H1 (cell line): ENCODE measurements around the gene SPINT1. TPM values are rescaled to one million over a fixed set of nuclear protein-coding genes. Genes with fewer than 3 reads are reported as not detected.

Experiments
- CTCF ChIA-PET: fragments of 300-600 bp; sonication (Branson Sonifier 250); formaldehyde crosslinking; loops from one replicate; lab custom pipeline; 2021; ENCODE audit not compliant: partially characterized antibody; lab: Charles Lee
- POLR2A ChIA-PET: fragments of 300-600 bp; sonication (Branson Sonifier 250); formaldehyde crosslinking; loops from one replicate; lab custom pipeline; 2021; ENCODE audit warnings: inconsistent platforms; ENCODE audit not compliant: partially characterized antibody; lab: Charles Lee
- DNase-seq, 2 experiments: peaks; one replicate each; pipeline versions ENCODE4 v3.0.0 to v3.0.0-alpha.2; 2010 to 2022; ENCODE audit warnings: low spot score in 2 of 2, low read depth in 1 of 2, mixed read lengths in 1 of 2
- FAIRE-seq: peaks from 2 replicates; lab custom pipeline; 2011; peaks lifted over from hg19 to GRCh38; lab: Jason Lieb, UNC
- H2AFZ ChIP-seq: 2 replicates; pipeline ENCODE4 v1.8.1; 2012; ENCODE audit warnings: low read length, inconsistent platforms
- H2AK5ac ChIP-seq: 2 replicates; pipeline ENCODE4 v1.6.1; 2013; ENCODE audit warnings: low read depth, low read length
- H2BK120ac ChIP-seq: replicated peaks from 2 replicates; pipeline ENCODE3; 2013; ENCODE audit warnings: low read depth, low read length, inconsistent platforms
- H2BK12ac ChIP-seq: 2 replicates; pipeline ENCODE4 v1.6.1; 2013; ENCODE audit warnings: low read depth, low read length
- H2BK15ac ChIP-seq: 2 replicates; pipeline ENCODE4 v1.6.1; 2013; ENCODE audit warnings: low read length
- H2BK20ac ChIP-seq: 2 replicates; pipeline ENCODE4 v1.6.1; 2013; ENCODE audit warnings: low read length
- H2BK5ac ChIP-seq: 2 replicates; pipeline ENCODE4 v1.6.1; 2013; ENCODE audit warnings: low read depth, low read length
- H3K14ac ChIP-seq: 2 replicates; pipeline ENCODE4 v1.6.1; 2013; ENCODE audit warnings: inconsistent platforms; ENCODE audit not compliant: insufficient read length
- H3K18ac ChIP-seq: 2 replicates; pipeline ENCODE4 v1.6.1; 2013; ENCODE audit warnings: low read length; ENCODE audit errors: extremely low read depth
- H3K23ac ChIP-seq: 2 replicates; pipeline ENCODE4 v1.6.1; 2013; ENCODE audit warnings: inconsistent platforms; ENCODE audit not compliant: insufficient read length
- H3K23me2 ChIP-seq: 2 replicates; pipeline ENCODE4 v1.6.1; 2013; ENCODE audit warnings: low read depth, low read length
- H3K27ac ChIP-seq: 2 replicates; pipeline ENCODE4 v1.6.1; 2011; ENCODE audit warnings: low read depth, low read length, inconsistent platforms
- H3K27me3 ChIP-seq, 4 experiments: replicated peaks in 1 of 4; 1 replicate in 1 of 4; 2 replicates in 3 of 4; pipeline versions ENCODE4 v1.6.1 to v1.8.1; 2011 to 2013; ENCODE audit warnings: low read length in 3 of 4, mild to moderate bottlenecking in 3 of 4, inconsistent platforms in 2 of 4, mixed read lengths in 2 of 4, moderate library complexity in 1 of 4; ENCODE audit not compliant: control insufficient read depth in 3 of 4, insufficient read depth in 3 of 4; ENCODE audit errors: extremely low read depth in 1 of 4
- H3K36me3 ChIP-seq, 4 experiments: 2 replicates each; pipeline versions ENCODE4 v1.6.1 to v1.8.1; 2011 to 2013; ENCODE audit warnings: mild to moderate bottlenecking in 4 of 4, low read length in 3 of 4, moderate library complexity in 2 of 4, control low read depth in 1 of 4, inconsistent platforms in 1 of 4; ENCODE audit not compliant: insufficient read depth in 4 of 4, control insufficient read depth in 2 of 4
- H3K4ac ChIP-seq: replicated peaks from 2 replicates; pipeline ENCODE3; 2013; ENCODE audit warnings: low read length, low read depth, mixed read lengths, inconsistent platforms; ENCODE audit not compliant: insufficient read length
- H3K4me1 ChIP-seq, 4 experiments: replicated peaks in 1 of 4; 1 replicate in 1 of 4; 2 replicates in 3 of 4; pipeline versions ENCODE4 v1.6.1 to v1.8.1; 2011 to 2013; ENCODE audit warnings: low read length in 3 of 4, inconsistent platforms in 2 of 4, mixed read lengths in 1 of 4; ENCODE audit not compliant: insufficient read depth in 4 of 4, control insufficient read depth in 3 of 4
- H3K4me2 ChIP-seq, 2 experiments: 2 replicates each; pipeline versions ENCODE4 v1.6.1 to v1.8.1; 2011 to 2013; ENCODE audit warnings: low read depth in 2 of 2, low read length in 2 of 2, control low read depth in 1 of 2, inconsistent platforms in 1 of 2, mild to moderate bottlenecking in 1 of 2; ENCODE audit not compliant: insufficient read depth in 1 of 2
- H3K4me3 ChIP-seq, 4 experiments: fragments of 200-600, 300-600 bp in 1 of 4; sonication (generic), shearing (Covaris generic), sonication (Bioruptor Twin) in 1 of 4; 2 replicates each; pipeline versions ENCODE4 v1.5.1 to v1.8.1; 2011 to 2016; ENCODE audit warnings: low read length in 4 of 4, low read depth in 3 of 4, control low read depth in 2 of 4, inconsistent platforms in 2 of 4, mild to moderate bottlenecking in 2 of 4, mixed read lengths in 1 of 4, moderate library complexity in 1 of 4; ENCODE audit not compliant: insufficient read depth in 2 of 4; ENCODE audit errors: extremely low read depth in 1 of 4
- H3K56ac ChIP-seq: replicated peaks from 2 replicates; pipeline ENCODE3; 2013; ENCODE audit warnings: low read depth, mild to moderate bottlenecking, mixed read lengths, low read length, inconsistent platforms; ENCODE audit not compliant: insufficient read length
- H3K79me1 ChIP-seq: 2 replicates; pipeline ENCODE4 v1.6.1; 2013; ENCODE audit warnings: low read depth, low read length, control low read depth
- H3K79me2 ChIP-seq, 2 experiments: 2 replicates each; pipeline versions ENCODE4 v1.6.1 to v1.8.1; 2012 to 2013; ENCODE audit warnings: low read length in 2 of 2, mild to moderate bottlenecking in 2 of 2, inconsistent platforms in 1 of 2; ENCODE audit not compliant: insufficient read depth in 2 of 2, control insufficient read depth in 1 of 2
- H3K9ac ChIP-seq, 4 experiments: replicated peaks in 1 of 4; 1 replicate in 1 of 4; 2 replicates in 3 of 4; pipeline versions ENCODE4 v1.6.1 to v1.8.1; 2011 to 2013; ENCODE audit warnings: low read depth in 3 of 4, low read length in 3 of 4, control low read depth in 2 of 4, mild to moderate bottlenecking in 2 of 4, moderate library complexity in 2 of 4, inconsistent platforms in 1 of 4; ENCODE audit errors: extremely low read depth in 1 of 4
- H3K9me3 ChIP-seq, 2 experiments: 2 replicates each; pipeline versions ENCODE4 v1.6.1 to v1.8.1; 2012 to 2013; ENCODE audit warnings: mild to moderate bottlenecking in 2 of 2, moderate library complexity in 2 of 2, control low read depth in 1 of 2, inconsistent platforms in 1 of 2, low read depth in 1 of 2, low read length in 1 of 2, mixed read lengths in 1 of 2; ENCODE audit not compliant: insufficient read depth in 2 of 2
- H4K20me1 ChIP-seq, 2 experiments: replicated peaks in 1 of 2; 2 replicates each; pipeline versions ENCODE3 to v1.8.1; 2011 to 2013; ENCODE audit warnings: inconsistent platforms in 2 of 2, low read length in 2 of 2, mild to moderate bottlenecking in 1 of 2; ENCODE audit not compliant: insufficient read depth in 2 of 2, control insufficient read depth in 1 of 2
- H4K5ac ChIP-seq: 2 replicates; pipeline ENCODE4 v1.6.1; 2013; ENCODE audit warnings: low read length, low read depth, mixed read lengths, inconsistent platforms; ENCODE audit not compliant: insufficient read length
- H4K8ac ChIP-seq: 2 replicates; pipeline ENCODE4 v1.8.0; 2013; ENCODE audit warnings: mild to moderate bottlenecking, moderate library complexity, low read length, inconsistent platforms; ENCODE audit not compliant: insufficient read depth; ENCODE audit errors: extremely low read depth
- H4K91ac ChIP-seq: replicated peaks from 2 replicates; pipeline ENCODE3; 2013; ENCODE audit warnings: low read length, mixed read lengths, inconsistent platforms; ENCODE audit not compliant: insufficient read length
- ASH2L ChIP-seq: fragments of 200-600, 300-600 bp; sonication (generic); IDR thresholded peaks from one replicate; pipeline ENCODE4 v1.7.1; 2017; ENCODE audit warnings: low read length
- BACH1 ChIP-seq: IDR thresholded peaks from 2 replicates; pipeline ENCODE4 v1.6.1; 2012; ENCODE audit warnings: low read length, improper control_type of control experiment
- CBX8 ChIP-seq: fragments of 300-800, 300-1000 bp; sonication (generic); IDR thresholded peaks from 2 replicates; pipeline ENCODE4 v1.7.1; 2016; ENCODE audit warnings: low read depth, low read length, borderline replicate concordance
- CHD2 ChIP-seq: IDR thresholded peaks from 2 replicates; pipeline ENCODE4 v1.6.1; 2012; ENCODE audit warnings: low read length, improper control_type of control experiment
- GABPA ChIP-seq: IDR thresholded peaks from 2 replicates; pipeline ENCODE4 v1.6.1; 2011; ENCODE audit warnings: mild to moderate bottlenecking, low read length, moderate library complexity, borderline replicate concordance; ENCODE audit not compliant: insufficient read depth
- POLR2AphosphoS5 ChIP-seq: IDR thresholded peaks from 2 replicates; pipeline ENCODE4 v1.6.1; 2011; ENCODE audit warnings: low read depth, low read length
- RBBP5 ChIP-seq: IDR thresholded peaks from 2 replicates; pipeline ENCODE4 v1.7.1; 2012; ENCODE audit warnings: low read depth, mild to moderate bottlenecking, inconsistent platforms, low read length, moderate library complexity, borderline replicate concordance
- RXRA ChIP-seq: IDR thresholded peaks from 2 replicates; pipeline ENCODE4 v1.6.1; 2011; ENCODE audit warnings: low read depth, mild to moderate bottlenecking, low read length, moderate library complexity; ENCODE audit not compliant: insufficient read depth
- SP1 ChIP-seq: IDR thresholded peaks from 2 replicates; pipeline ENCODE4 v1.6.1; 2011; ENCODE audit warnings: low read depth, low read length
- WGBS, 2 experiments: shearing (Covaris generic) in 1 of 2; methylation state at CpG; one replicate each; pipeline versions ENCODE4 v1.1.6 to v1.1.7; 2013 to 2015; ENCODE audit warnings: low lambda C conversion rate in 2 of 2, mixed read lengths in 2 of 2, inconsistent platforms in 1 of 2, low coverage in 1 of 2, missing lambda C conversion rate in 1 of 2; ENCODE audit not compliant: insufficient replicate concordance in 2 of 2, insufficient coverage in 1 of 2, insufficient read length in 1 of 2; ENCODE audit errors: extremely low coverage in 1 of 2, missing lambda C conversion rate in 1 of 2; 5-methylcytosine and 5-hydroxymethylcytosine counted together
- polyA plus RNA-seq, 7 experiments: library from polyadenylated mRNA; depleted of rRNA in 3 of 7; stranded (reverse) in 5 of 7; unstranded in 2 of 7; fragments of >200 nt in 5 of 7; fragments of 200-250 nt in 2 of 7; gene quantifications; 1 replicate in 5 of 7; 2 replicates in 1 of 7; 4 replicates in 1 of 7; pipeline versions ENCODE4 v1.2.1 to v1.2.3, GENCODE V29; 2011 to 2013; ENCODE audit warnings: missing spikeins in 2 of 7, mixed read lengths in 2 of 7
- total RNA-seq: library from RNA; stranded (reverse); fragmentation: NEBNext Ultra II Directional; extraction: Animal tissue kit (Norgen Biotek cat#: 25700); gene quantifications from 2 replicates; pipeline ENCODE4 v1.2.1, GENCODE V29; 2021
- TF ChIP-seq, protein P1 (sequence below): IDR thresholded peaks from 2 replicates; pipeline ENCODE4 v1.6.1; 2011; ENCODE audit warnings: low read length, improper control_type of control experiment

The SPINT1 gene
- total and polyA plus RNA-seq, 2 of the 8 experiments (the other 6 are each of a cell fraction or from before 2014, with no cell fraction given), result 117 to 155 TPM

DNA sequence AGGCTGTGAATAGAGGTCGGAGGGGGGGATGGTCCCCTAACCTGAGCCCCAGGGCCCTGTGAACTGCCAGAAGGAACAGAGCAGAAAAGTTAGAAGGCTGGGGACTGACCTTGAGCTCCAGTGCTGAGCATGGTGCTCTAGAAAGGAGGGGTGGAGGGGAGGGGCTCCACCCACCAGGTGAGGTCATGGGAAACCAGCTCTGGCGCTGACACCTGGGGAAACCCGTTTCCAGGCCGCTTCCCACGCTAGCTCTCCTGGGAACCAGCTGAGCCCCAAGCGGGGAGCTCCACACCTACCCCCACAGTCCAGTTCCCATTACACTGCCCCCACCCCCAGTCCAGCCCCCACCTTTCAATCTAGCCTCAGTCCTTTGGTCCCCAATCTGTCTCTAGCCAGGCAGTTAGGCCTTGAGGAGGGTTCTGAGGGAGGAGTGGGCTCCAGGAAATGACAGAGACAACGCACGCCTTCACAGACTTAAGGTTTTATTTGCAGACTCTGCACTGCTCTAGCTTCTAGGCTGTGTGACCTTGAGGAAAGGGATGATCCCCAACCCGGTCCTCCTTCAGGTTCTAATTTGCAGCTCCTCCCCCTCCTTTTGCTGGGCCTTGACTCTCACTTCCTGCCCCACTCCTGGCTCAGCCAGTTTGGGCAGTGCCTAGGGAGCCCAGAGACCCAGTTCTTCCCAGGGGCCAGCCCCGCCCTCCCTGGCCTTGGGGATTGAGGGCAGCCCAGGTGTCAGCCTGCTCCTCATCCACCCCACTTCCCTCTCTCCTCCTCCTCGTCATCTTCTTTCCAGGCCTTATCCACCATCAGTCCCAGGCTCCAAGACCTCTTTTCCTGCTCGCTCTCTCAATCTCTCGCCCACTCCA is 28.1 kb downstream of the SPINT1 start:
- peak overlapping the region; percentile 90; the same call in 1 of the 2 replicates for H2AK5ac ChIP-seq
- H3K9ac ChIP-seq, result no peak overlapping the region
- no peak overlapping the region for H3K27ac ChIP-seq
- H2AFZ ChIP-seq, result no peak overlapping the region
- no peak for FAIRE-seq
- H3K4ac ChIP-seq, result no peak overlapping the region
- 61 to 100% methylated on average over 2 to 13 of the region's 13 CpGs for WGBS, 2 experiments
- H3K36me3 ChIP-seq, result no peaks in the 10 kb centered on the region
- H4K5ac ChIP-seq, result no peak overlapping the region
- no peak overlapping the region for H4K8ac ChIP-seq
- H3K18ac ChIP-seq, result peak overlapping the region; percentile 63; the same call in 1 of the 2 replicates
- H3K14ac ChIP-seq, result no peak overlapping the region
- no peaks in the 10 kb centered on the region for H3K79me1 ChIP-seq
- H2BK15ac ChIP-seq, result peak overlapping the region; percentile 81; the same call in 1 of the 2 replicates
- H2BK5ac ChIP-seq, result peak overlapping the region; percentile 3; the same call in 1 of the 2 replicates
- H2BK12ac ChIP-seq, result peak overlapping the region; percentile 68; the same call in 1 of the 2 replicates
- peak overlapping the region; percentile 15 to 43; a peak in 2 of 4 replicates for H3K4me2 ChIP-seq
- H3K56ac ChIP-seq, result no peak overlapping the region
- no peak overlapping the region for H2BK20ac ChIP-seq
- no peak overlapping the region for H4K91ac ChIP-seq
- H3K4me1 ChIP-seq, result peaks cover 0 to 18% (median 12%) of the 10 kb centered on the region in 4 experiments; a peak in 6 of 7 replicates
- no peaks in the 10 kb centered on the region for H4K20me1 ChIP-seq
- H2BK120ac ChIP-seq, result no peak overlapping the region
- POLR2A ChIA-PET, result interaction anchor here (1.0 to 3.4 kb wide), 12 partner anchors 9 to 177 kb away, joined by 3 to 10 read pairs (median 6); partner anchors contain the start of genes CHAC1, RAD51, SPINT1 and VPS18
- no peaks in the 10 kb centered on the region for H3K79me2 ChIP-seq
- CTCF ChIA-PET, result interaction anchor here (0.6 to 7.8 kb wide), 16 partner anchors 9 to 884 kb away, joined by 3 to 51 read pairs (median 4); partner anchors contain the start of genes GCHFR and VPS18
- H3K23me2 ChIP-seq, result no peaks in the 10 kb centered on the region
- H3K27me3 ChIP-seq, result 0 out of 7 replicates have a peak, but pooled peaks cover 0 to 2% (median 0%) of the 10 kb centered on the region in 4 experiments
- no peak for DNase-seq
- 0 out of 8 replicates have a peak overlapping the region, but pooled peaks of 1 of the 4 experiments have one; percentile 8 for H3K4me3 ChIP-seq
- H3K23ac ChIP-seq, result no peak overlapping the region
- no peaks in the 10 kb centered on the region for H3K9me3 ChIP-seq
- TF ChIP-seq RBBP5 (no peak), ASH2L (peak; percentile 22), BACH1 (no peak), SP1 (peak; percentile 40; the same call in 1 of the 2 replicates), GABPA (no peak), RXRA (no peak), POLR2AphosphoS5 (no peak), CBX8 (no peak), CHD2 (no peak)
- TF ChIP-seq, protein P1, sequence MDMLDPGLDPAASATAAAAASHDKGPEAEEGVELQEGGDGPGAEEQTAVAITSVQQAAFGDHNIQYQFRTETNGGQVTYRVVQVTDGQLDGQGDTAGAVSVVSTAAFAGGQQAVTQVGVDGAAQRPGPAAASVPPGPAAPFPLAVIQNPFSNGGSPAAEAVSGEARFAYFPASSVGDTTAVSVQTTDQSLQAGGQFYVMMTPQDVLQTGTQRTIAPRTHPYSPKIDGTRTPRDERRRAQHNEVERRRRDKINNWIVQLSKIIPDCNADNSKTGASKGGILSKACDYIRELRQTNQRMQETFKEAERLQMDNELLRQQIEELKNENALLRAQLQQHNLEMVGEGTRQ, result no peak
